Measurements from ENCODE around the gene BTG1.

DNA sequence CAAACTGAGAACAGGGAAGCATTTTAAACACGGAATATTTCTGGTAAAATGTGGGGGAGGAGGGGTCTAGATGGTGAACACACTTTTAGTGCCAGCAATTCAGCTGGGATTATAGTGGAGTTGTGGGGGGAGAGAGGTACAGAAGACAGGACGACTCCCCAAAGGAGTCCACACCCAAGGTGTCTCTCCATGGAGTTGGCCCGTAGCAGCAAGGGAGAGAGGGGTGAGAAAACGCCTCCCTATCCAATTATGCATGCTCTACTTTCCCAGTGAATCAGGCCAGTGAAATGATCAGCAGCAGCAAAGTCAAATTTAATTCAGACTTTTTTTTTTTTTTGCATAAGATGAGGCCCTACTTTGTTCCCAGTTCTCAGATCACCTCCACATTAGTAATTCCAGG, 38.6 kb downstream of the BTG1 start:
- TF ChIP-seq CTCF (conservative IDR thresholded peaks at IDR 0.05; ENCODE audit: low read length) (no peak), EZH2phosphoT487 (IDR thresholded peaks at IDR 0.05; ENCODE audit: borderline replicate concordance) (no peak)

Data from Loucy (cell line).